H1 (cell line): Measurements from ENCODE around the gene RAD18. TPM values are rescaled to one million over a fixed set of nuclear protein-coding genes. Genes with fewer than 3 reads are reported as not detected.

Experiments
- ASH2L ChIP-seq: fragments of 200-600, 300-600 bp; sonication (generic); IDR thresholded peaks from one replicate; pipeline ENCODE4 v1.7.1; 2017; ENCODE audit warnings: low read length
- CEBPB ChIP-seq: IDR thresholded peaks from 2 replicates; pipeline ENCODE4 v1.6.1; 2012; ENCODE audit warnings: low read depth, low read length
- CHD1 ChIP-seq: IDR thresholded peaks from 2 replicates; pipeline ENCODE4 v1.6.1; 2012; ENCODE audit warnings: low read depth, low read length, improper control_type of control experiment
- EZH2 ChIP-seq: fragments of 200-600 bp; sonication (generic); IDR thresholded peaks from 2 replicates; pipeline ENCODE4 v1.7.1; 2012; ENCODE audit warnings: low read depth, mild to moderate bottlenecking, moderate library complexity, low read length, inconsistent platforms; ENCODE audit not compliant: severe bottlenecking
- KDM1A ChIP-seq: fragments of 200-600, 300-600 bp; sonication (generic); IDR thresholded peaks from 2 replicates; pipeline ENCODE4 v1.7.1; 2016; ENCODE audit warnings: mild to moderate bottlenecking, low read length, borderline replicate concordance
- PHF8 ChIP-seq: fragments of 200-600 bp; sonication (generic); conservative IDR thresholded peaks from 2 replicates; pipeline ENCODE4 v1.7.1; 2012; ENCODE audit warnings: low read depth, mild to moderate bottlenecking, inconsistent platforms, low read length, moderate library complexity
- POLR2A ChIP-seq, 2 experiments: IDR thresholded peaks; 1 replicate in 1 of 2; 2 replicates in 1 of 2; pipeline ENCODE4 v1.6.1; 2011; ENCODE audit warnings: low read depth in 2 of 2, low read length in 2 of 2, mild to moderate bottlenecking in 2 of 2; ENCODE audit errors: control extremely low read depth in 1 of 2
- RNF2 ChIP-seq: fragments of 200-900, 300-1000 bp; sonication (generic); IDR thresholded peaks from 2 replicates; pipeline ENCODE4 v1.7.1; 2016; ENCODE audit warnings: borderline replicate concordance, low read depth, mild to moderate bottlenecking, antibody characterized with exemption, low read length; ENCODE audit not compliant: poor library complexity, severe bottlenecking; ENCODE audit errors: missing control alignments
- RXRA ChIP-seq: IDR thresholded peaks from 2 replicates; pipeline ENCODE4 v1.6.1; 2011; ENCODE audit warnings: low read depth, mild to moderate bottlenecking, low read length, moderate library complexity; ENCODE audit not compliant: insufficient read depth
- YY1 ChIP-seq: IDR thresholded peaks from 2 replicates; pipeline ENCODE4 v1.6.1; 2011; ENCODE audit warnings: low read depth, mild to moderate bottlenecking, low read length
- polyA plus RNA-seq, 7 experiments: library from polyadenylated mRNA; depleted of rRNA in 3 of 7; stranded (reverse) in 5 of 7; unstranded in 2 of 7; fragments of >200 nt in 5 of 7; fragments of 200-250 nt in 2 of 7; gene quantifications; 1 replicate in 5 of 7; 2 replicates in 1 of 7; 4 replicates in 1 of 7; pipeline versions ENCODE4 v1.2.1 to v1.2.3, GENCODE V29; 2011 to 2013; ENCODE audit warnings: missing spikeins in 2 of 7, mixed read lengths in 2 of 7
- total RNA-seq: library from RNA; stranded (reverse); fragmentation: NEBNext Ultra II Directional; extraction: Animal tissue kit (Norgen Biotek cat#: 25700); gene quantifications from 2 replicates; pipeline ENCODE4 v1.2.1, GENCODE V29; 2021
- TF ChIP-seq, protein P1 (sequence below): fragments of 300-600 bp; sonication (generic); IDR thresholded peaks from 2 replicates; pipeline ENCODE4 v1.7.1; 2012; ENCODE audit warnings: low read length, moderate library complexity, mild to moderate bottlenecking, inconsistent platforms; ENCODE audit not compliant: insufficient replicate concordance
- TF ChIP-seq, protein P2 (sequence below): IDR thresholded peaks from 2 replicates; pipeline ENCODE4 v1.6.1; 2012; ENCODE audit warnings: inconsistent platforms

The RAD18 gene
- total and polyA plus RNA-seq, 2 of the 8 experiments (the other 6 are each of a cell fraction or from before 2014, with no cell fraction given): 13.0 to 23.2 TPM

DNA sequence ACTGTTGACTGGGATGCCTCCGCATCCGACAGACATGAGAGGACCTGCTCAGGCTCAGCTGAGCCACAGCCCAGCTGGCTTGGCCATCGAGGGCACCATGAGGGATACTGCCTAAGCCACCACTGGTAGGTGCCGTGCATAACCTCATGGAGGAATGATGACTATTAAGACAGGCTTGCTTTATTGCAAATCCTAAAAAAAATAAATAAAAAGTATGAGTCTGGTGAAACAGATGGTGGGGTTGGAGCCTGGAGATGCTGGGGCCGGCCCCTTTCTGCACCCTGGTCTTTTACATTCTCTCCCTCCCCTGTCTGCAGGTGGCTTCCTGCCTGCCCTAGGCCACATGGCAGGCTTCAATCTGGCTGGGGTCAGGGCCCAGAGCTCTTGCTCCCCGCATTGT is 24.0 kb upstream of the RAD18 start (continued):
- TF ChIP-seq, protein P1, sequence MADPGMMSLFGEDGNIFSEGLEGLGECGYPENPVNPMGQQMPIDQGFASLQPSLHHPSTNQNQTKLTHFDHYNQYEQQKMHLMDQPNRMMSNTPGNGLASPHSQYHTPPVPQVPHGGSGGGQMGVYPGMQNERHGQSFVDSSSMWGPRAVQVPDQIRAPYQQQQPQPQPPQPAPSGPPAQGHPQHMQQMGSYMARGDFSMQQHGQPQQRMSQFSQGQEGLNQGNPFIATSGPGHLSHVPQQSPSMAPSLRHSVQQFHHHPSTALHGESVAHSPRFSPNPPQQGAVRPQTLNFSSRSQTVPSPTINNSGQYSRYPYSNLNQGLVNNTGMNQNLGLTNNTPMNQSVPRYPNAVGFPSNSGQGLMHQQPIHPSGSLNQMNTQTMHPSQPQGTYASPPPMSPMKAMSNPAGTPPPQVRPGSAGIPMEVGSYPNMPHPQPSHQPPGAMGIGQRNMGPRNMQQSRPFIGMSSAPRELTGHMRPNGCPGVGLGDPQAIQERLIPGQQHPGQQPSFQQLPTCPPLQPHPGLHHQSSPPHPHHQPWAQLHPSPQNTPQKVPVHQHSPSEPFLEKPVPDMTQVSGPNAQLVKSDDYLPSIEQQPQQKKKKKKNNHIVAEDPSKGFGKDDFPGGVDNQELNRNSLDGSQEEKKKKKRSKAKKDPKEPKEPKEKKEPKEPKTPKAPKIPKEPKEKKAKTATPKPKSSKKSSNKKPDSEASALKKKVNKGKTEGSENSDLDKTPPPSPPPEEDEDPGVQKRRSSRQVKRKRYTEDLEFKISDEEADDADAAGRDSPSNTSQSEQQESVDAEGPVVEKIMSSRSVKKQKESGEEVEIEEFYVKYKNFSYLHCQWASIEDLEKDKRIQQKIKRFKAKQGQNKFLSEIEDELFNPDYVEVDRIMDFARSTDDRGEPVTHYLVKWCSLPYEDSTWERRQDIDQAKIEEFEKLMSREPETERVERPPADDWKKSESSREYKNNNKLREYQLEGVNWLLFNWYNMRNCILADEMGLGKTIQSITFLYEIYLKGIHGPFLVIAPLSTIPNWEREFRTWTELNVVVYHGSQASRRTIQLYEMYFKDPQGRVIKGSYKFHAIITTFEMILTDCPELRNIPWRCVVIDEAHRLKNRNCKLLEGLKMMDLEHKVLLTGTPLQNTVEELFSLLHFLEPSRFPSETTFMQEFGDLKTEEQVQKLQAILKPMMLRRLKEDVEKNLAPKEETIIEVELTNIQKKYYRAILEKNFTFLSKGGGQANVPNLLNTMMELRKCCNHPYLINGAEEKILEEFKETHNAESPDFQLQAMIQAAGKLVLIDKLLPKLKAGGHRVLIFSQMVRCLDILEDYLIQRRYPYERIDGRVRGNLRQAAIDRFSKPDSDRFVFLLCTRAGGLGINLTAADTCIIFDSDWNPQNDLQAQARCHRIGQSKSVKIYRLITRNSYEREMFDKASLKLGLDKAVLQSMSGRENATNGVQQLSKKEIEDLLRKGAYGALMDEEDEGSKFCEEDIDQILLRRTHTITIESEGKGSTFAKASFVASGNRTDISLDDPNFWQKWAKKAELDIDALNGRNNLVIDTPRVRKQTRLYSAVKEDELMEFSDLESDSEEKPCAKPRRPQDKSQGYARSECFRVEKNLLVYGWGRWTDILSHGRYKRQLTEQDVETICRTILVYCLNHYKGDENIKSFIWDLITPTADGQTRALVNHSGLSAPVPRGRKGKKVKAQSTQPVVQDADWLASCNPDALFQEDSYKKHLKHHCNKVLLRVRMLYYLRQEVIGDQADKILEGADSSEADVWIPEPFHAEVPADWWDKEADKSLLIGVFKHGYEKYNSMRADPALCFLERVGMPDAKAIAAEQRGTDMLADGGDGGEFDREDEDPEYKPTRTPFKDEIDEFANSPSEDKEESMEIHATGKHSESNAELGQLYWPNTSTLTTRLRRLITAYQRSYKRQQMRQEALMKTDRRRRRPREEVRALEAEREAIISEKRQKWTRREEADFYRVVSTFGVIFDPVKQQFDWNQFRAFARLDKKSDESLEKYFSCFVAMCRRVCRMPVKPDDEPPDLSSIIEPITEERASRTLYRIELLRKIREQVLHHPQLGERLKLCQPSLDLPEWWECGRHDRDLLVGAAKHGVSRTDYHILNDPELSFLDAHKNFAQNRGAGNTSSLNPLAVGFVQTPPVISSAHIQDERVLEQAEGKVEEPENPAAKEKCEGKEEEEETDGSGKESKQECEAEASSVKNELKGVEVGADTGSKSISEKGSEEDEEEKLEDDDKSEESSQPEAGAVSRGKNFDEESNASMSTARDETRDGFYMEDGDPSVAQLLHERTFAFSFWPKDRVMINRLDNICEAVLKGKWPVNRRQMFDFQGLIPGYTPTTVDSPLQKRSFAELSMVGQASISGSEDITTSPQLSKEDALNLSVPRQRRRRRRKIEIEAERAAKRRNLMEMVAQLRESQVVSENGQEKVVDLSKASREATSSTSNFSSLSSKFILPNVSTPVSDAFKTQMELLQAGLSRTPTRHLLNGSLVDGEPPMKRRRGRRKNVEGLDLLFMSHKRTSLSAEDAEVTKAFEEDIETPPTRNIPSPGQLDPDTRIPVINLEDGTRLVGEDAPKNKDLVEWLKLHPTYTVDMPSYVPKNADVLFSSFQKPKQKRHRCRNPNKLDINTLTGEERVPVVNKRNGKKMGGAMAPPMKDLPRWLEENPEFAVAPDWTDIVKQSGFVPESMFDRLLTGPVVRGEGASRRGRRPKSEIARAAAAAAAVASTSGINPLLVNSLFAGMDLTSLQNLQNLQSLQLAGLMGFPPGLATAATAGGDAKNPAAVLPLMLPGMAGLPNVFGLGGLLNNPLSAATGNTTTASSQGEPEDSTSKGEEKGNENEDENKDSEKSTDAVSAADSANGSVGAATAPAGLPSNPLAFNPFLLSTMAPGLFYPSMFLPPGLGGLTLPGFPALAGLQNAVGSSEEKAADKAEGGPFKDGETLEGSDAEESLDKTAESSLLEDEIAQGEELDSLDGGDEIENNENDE: no peak
- TF ChIP-seq POLR2A (IDR thresholded peaks at IDR 0.05; ENCODE audit: control extremely low read depth in 1 of 2, low read depth in 2 of 2, low read length in 2 of 2) (no peak), CEBPB (no peak), YY1 (no peak), PHF8 (no peak), RNF2 (no peak), RXRA (no peak), ASH2L (no peak), KDM1A (no peak), EZH2 (no peak), CHD1 (no peak)
- TF ChIP-seq, protein P2, sequence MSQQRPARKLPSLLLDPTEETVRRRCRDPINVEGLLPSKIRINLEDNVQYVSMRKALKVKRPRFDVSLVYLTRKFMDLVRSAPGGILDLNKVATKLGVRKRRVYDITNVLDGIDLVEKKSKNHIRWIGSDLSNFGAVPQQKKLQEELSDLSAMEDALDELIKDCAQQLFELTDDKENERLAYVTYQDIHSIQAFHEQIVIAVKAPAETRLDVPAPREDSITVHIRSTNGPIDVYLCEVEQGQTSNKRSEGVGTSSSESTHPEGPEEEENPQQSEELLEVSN: no peak
